ENCODE data around the gene MEIOSIN. TPM values are rescaled to one million over a fixed set of nuclear protein-coding genes. Genes with fewer than 3 reads are reported as not detected.

MEIOSIN gene
- total RNA-seq, 5 donors from 2014 or later (not counting 1 experiment from before 2014, with no cell fraction given) = not detected

DNA sequence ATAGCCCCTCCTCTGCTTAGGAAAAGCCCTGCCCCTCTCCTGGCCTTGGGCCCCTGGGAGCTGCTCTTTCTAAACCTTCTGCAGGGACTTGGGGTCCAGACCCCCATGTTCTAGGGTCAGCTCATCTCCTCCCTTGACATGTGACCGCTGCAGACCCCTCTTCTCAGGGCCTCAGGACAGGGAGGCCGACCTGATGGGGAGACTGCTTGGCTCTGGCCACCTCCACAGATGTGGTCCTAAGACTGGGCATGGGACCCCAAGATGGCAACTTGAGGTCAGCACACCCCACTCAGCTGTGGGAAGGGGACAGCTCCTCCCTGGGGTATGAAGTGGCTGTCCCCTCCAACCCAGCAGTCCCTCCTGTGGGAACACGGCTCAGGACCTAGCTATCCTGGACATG, 39.7 kb downstream of the MEIOSIN start:
- ATAC-seq (replicated peaks in 1 of 4) (no peak), DNase-seq (no peak)
- no peak overlapping the region for H3K4me3 ChIP-seq (ENCODE audit: control insufficient read depth in 1 of 2, extremely low read depth in 1 of 2, low read length in 1 of 2)
- H3K36me3 ChIP-seq (ENCODE audit: control insufficient read depth in 2 of 2, extremely low read depth in 1 of 2, insufficient read depth in 1 of 2, low read length in 1 of 2) = peaks cover 6 to 9% of the 10 kb centered on the region in 2 donors
- POLR2A ChIA-PET = interaction anchor here in 1 of 2 donors (0.6 kb wide), 2 partner anchors 12 to 285 kb away, joined by 4 to 6 read pairs; no protein-coding TSS in a partner anchor
- CTCF ChIA-PET = interaction anchor here (0.5 to 1.0 kb wide), 4 partner anchors 26 to 286 kb away, joined by 3 to 7 read pairs (median 4); no protein-coding TSS in a partner anchor
- H3K4me3 Mint-ChIP-seq = no peak overlapping the region
- H3K27ac ChIP-seq (ENCODE audit: low read length) = no peak overlapping the region
- H3K27me3 ChIP-seq (replicated peaks in 1 of 2; ENCODE audit: control insufficient read depth in 2 of 2, extremely low read depth in 1 of 2, insufficient read depth in 2 of 2, low read length in 1 of 2) = peaks cover 0 to 30% of the 10 kb centered on the region in 2 experiments
- H3K27me3 Mint-ChIP-seq = peaks cover 0 to 5% of the 10 kb centered on the region in 2 donors
- H3K9me3 Mint-ChIP-seq = no peaks in the 10 kb centered on the region
- no peak overlapping the region for H3K27ac Mint-ChIP-seq
- H3K36me3 Mint-ChIP-seq = peaks cover 10% of the 10 kb centered on the region
- H3K9me3 ChIP-seq = no peaks in the 10 kb centered on the region
- H3K4me1 Mint-ChIP-seq = peaks cover 9 to 21% (median 10%) of the 10 kb centered on the region in 3 donors
- peaks cover 2 to 28% of the 10 kb centered on the region in 2 experiments for H3K4me1 ChIP-seq (ENCODE audit: control insufficient read depth in 1 of 2, extremely low read depth in 1 of 2, insufficient read depth in 2 of 2, low read length in 2 of 2)
- WGBS (ENCODE audit: insufficient coverage) = 94% methylated on average over 2 of the region's 3 CpGs

DNA sequence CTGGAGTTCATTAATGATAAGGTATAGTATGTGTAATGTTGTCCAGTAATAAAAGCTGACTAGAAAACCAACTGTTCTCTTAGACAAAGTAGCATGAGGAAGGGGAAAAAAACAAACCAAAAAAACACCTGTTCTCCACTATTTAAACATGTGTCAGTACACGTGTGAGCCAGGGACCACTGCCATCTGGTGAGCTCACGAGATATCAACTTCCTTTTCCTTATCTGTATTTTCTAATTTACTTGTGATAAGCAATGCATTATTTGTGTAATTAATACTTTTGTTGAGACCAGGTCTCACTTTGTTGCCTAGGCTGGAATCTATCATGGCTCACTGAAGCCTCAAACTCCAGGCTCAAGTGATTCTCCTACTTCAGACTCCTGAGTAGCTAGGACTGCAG, 40.1 kb downstream of the MEIOSIN start:
- ATAC-seq (replicated peaks in 1 of 4) (no peak), DNase-seq (no peak)
- H3K9me3 ChIP-seq = no peaks in the 10 kb centered on the region
- ChIA-PET CTCF (interaction anchor here (0.6 to 1.0 kb wide), 3 partner anchors 25 to 92 kb away, joined by 3 to 9 read pairs (median 4); no protein-coding TSS in a partner anchor), POLR2A (interaction anchor here in 1 of 2 donors (0.6 kb wide), 2 partner anchors 12 to 42 kb away, joined by 4 to 6 read pairs; no protein-coding TSS in a partner anchor)
- Mint-ChIP-seq H3K4me3 (no peak overlapping the region), H3K9me3 (no peaks in the 10 kb centered on the region), H3K36me3 (peaks cover 11% of the 10 kb centered on the region), H3K27me3 (peaks cover 0 to 7% of the 10 kb centered on the region in 2 donors), H3K4me1 (peaks cover 10 to 21% (median 11%) of the 10 kb centered on the region in 3 donors), H3K27ac (no peak overlapping the region)
- no CpG with 5 or more reads among the region's 2 CpGs for WGBS (ENCODE audit: insufficient coverage)
- H3K27ac ChIP-seq (ENCODE audit: low read length) = no peak overlapping the region
- H3K4me1 ChIP-seq (ENCODE audit: control insufficient read depth in 1 of 2, extremely low read depth in 1 of 2, insufficient read depth in 2 of 2, low read length in 2 of 2) = peaks cover 2 to 26% of the 10 kb centered on the region in 2 experiments
- peaks cover 0 to 32% of the 10 kb centered on the region in 2 experiments for H3K27me3 ChIP-seq (replicated peaks in 1 of 2; ENCODE audit: control insufficient read depth in 2 of 2, extremely low read depth in 1 of 2, insufficient read depth in 2 of 2, low read length in 1 of 2)
- H3K36me3 ChIP-seq (ENCODE audit: control insufficient read depth in 2 of 2, extremely low read depth in 1 of 2, insufficient read depth in 1 of 2, low read length in 1 of 2) = peaks cover 6 to 9% of the 10 kb centered on the region in 2 donors
- H3K4me3 ChIP-seq (ENCODE audit: control insufficient read depth in 1 of 2, extremely low read depth in 1 of 2, low read length in 1 of 2) = no peak overlapping the region

DNA sequence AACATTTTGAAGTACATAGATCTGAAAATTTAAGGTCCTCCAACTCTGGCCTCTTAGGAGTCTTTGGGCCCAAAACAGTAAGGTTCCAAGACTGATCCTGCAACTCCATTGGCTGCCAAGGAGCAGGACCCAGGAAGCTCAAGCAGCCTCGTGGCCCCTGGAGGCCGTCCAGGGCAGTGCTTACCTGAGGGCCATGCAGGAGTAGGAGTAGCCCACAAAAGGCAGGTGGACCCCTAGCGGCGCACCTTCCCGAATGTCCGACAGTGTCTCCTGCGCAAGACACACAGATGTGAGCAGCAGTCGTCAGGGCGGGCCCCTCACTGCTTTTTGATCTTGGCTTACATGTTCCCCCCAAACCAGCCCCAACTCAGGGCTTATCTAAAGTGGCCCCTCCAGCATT, 41.5 kb downstream of the MEIOSIN start:
- Histone ChIP-seq H3K27me3 (replicated peaks in 1 of 2; ENCODE audit: control insufficient read depth in 2 of 2, extremely low read depth in 1 of 2, insufficient read depth in 2 of 2, low read length in 1 of 2) (peaks cover 0 to 43% of the 10 kb centered on the region in 2 experiments), H3K4me1 (ENCODE audit: control insufficient read depth in 1 of 2, extremely low read depth in 1 of 2, insufficient read depth in 2 of 2, low read length in 2 of 2) (peaks cover 2 to 30% of the 10 kb centered on the region in 2 experiments), H3K4me3 (ENCODE audit: control insufficient read depth in 1 of 2, extremely low read depth in 1 of 2, low read length in 1 of 2) (no peak overlapping the region), H3K36me3 (ENCODE audit: control insufficient read depth in 2 of 2, extremely low read depth in 1 of 2, insufficient read depth in 1 of 2, low read length in 1 of 2) (peaks cover 6 to 9% of the 10 kb centered on the region in 2 donors), H3K27ac (ENCODE audit: low read length) (no peak overlapping the region), H3K9me3 (no peaks in the 10 kb centered on the region)
- ChIA-PET POLR2A (no interaction called here), CTCF (no interaction called here)
- no peak for DNase-seq
- H3K36me3 Mint-ChIP-seq = peaks cover 15% of the 10 kb centered on the region
- peaks cover 8 to 17% of the 10 kb centered on the region in 2 donors for H3K27me3 Mint-ChIP-seq
- no peak overlapping the region for H3K27ac Mint-ChIP-seq
- ATAC-seq (replicated peaks in 1 of 4) = no peak
- 91% methylated on average over 8 of the region's 9 CpGs for WGBS (ENCODE audit: insufficient coverage)
- peaks cover 18 to 29% (median 20%) of the 10 kb centered on the region in 3 donors for H3K4me1 Mint-ChIP-seq
- H3K9me3 Mint-ChIP-seq = no peaks in the 10 kb centered on the region
- H3K4me3 Mint-ChIP-seq = no peak overlapping the region

DNA sequence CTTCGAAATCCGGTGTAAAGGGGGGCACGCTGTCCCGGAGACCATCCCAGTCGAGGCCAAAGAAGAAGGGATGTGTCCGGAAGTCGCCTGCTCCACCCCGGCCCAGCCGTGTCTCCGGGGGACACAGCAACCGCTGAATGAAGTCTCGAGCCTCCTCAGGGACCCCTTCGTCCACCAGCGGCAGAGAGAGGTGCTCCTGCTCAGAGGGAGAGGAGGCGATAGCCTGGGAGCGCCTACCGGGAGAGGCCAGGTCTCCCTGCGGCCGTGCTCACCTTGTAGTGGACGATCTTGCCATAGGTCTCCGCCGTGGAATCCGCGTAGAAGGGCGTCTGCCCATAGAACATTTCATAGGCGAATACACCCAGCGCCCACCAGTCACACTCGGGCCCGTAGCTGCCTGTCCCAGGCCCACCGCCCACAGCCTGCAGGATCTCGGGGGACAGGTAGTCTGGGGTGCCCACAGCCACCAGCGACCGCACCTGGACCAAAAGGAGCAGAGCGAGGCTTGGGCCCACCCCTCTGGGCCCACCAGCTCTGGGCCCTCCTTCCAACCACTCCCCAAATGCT, 44.2 kb downstream of the MEIOSIN start:
- H3K9me3 ChIP-seq = no peaks in the 10 kb centered on the region
- no peak overlapping the region for H3K4me3 ChIP-seq (ENCODE audit: control insufficient read depth in 1 of 2, extremely low read depth in 1 of 2, low read length in 1 of 2)
- Mint-ChIP-seq H3K4me1 (peaks cover 21 to 24% (median 23%) of the 10 kb centered on the region in 3 donors), H3K4me3 (no peak overlapping the region), H3K9me3 (no peaks in the 10 kb centered on the region), H3K27me3 (peaks cover 13 to 28% of the 10 kb centered on the region in 2 donors), H3K27ac (no peak overlapping the region), H3K36me3 (peaks cover 15% of the 10 kb centered on the region)
- no peak for DNase-seq
- peaks cover 6 to 9% of the 10 kb centered on the region in 2 donors for H3K36me3 ChIP-seq (ENCODE audit: control insufficient read depth in 2 of 2, extremely low read depth in 1 of 2, insufficient read depth in 1 of 2, low read length in 1 of 2)
- POLR2A ChIA-PET = no interaction called here
- WGBS (ENCODE audit: insufficient coverage) = 98% methylated on average over 33 of the region's 34 CpGs
- ATAC-seq (replicated peaks in 1 of 4) = no peak
- H3K27ac ChIP-seq (ENCODE audit: low read length) = no peak overlapping the region
- H3K27me3 ChIP-seq (replicated peaks in 1 of 2; ENCODE audit: control insufficient read depth in 2 of 2, extremely low read depth in 1 of 2, insufficient read depth in 2 of 2, low read length in 1 of 2) = peaks cover 0 to 60% of the 10 kb centered on the region in 2 experiments
- H3K4me1 ChIP-seq (ENCODE audit: control insufficient read depth in 1 of 2, extremely low read depth in 1 of 2, insufficient read depth in 2 of 2, low read length in 2 of 2) = peaks cover 0 to 21% of the 10 kb centered on the region in 2 experiments
- CTCF ChIA-PET = no interaction called here

DNA sequence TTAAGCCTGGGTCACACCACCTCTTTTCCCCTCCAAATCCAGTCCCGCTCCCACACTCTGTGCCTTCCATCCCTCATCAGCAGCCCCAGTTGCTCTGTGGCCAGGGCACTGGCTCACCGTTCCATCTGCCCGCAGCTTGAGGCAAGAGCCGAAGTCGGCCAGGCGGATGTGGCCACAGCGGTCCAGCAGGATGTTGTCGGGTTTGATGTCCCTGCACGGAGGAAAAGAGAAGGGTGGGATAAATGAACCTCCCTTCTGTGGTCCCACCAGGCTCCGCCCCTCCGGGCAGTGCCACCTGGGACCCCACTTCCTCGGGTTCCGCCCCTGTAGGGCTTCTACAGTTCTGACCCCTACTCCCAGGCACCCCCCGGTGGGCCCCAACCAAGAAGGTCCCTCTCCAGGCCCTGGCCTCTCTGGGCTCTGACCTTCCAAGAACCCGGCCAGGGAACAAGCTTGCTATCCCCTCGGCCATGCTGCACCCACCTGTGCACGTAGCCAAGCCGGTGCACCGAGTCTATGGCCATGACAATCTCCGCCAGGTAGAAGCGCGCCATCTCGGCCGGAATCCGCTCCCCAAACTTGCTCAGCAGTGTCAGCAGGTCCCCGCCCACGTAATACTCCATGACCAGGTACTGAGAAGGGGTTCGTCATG, 44.9 kb downstream of the MEIOSIN start:
- H3K9me3 ChIP-seq = no peaks in the 10 kb centered on the region
- no peaks in the 10 kb centered on the region for H3K9me3 Mint-ChIP-seq
- peaks cover 6 to 9% of the 10 kb centered on the region in 2 donors for H3K36me3 ChIP-seq (ENCODE audit: control insufficient read depth in 2 of 2, extremely low read depth in 1 of 2, insufficient read depth in 1 of 2, low read length in 1 of 2)
- H3K4me1 ChIP-seq (ENCODE audit: control insufficient read depth in 1 of 2, extremely low read depth in 1 of 2, insufficient read depth in 2 of 2, low read length in 2 of 2) = peaks cover 0 to 21% of the 10 kb centered on the region in 2 experiments
- H3K4me3 ChIP-seq (ENCODE audit: control insufficient read depth in 1 of 2, extremely low read depth in 1 of 2, low read length in 1 of 2) = no peak overlapping the region
- H3K27ac Mint-ChIP-seq = peak overlapping the region in 1 of 2 donors; percentile 52
- CTCF ChIA-PET = no interaction called here
- WGBS (ENCODE audit: insufficient coverage) = 98% methylated on average over 19 of the region's 28 CpGs
- DNase-seq (no peak), ATAC-seq (replicated peaks in 1 of 4) (no peak)
- H3K4me1 Mint-ChIP-seq = peaks cover 21 to 24% (median 23%) of the 10 kb centered on the region in 3 donors
- H3K27ac ChIP-seq (ENCODE audit: low read length) = no peak overlapping the region
- POLR2A ChIA-PET = no interaction called here
- H3K4me3 Mint-ChIP-seq = peak overlapping the region in 2 of 3 donors; percentile 6 to 77
- H3K27me3 Mint-ChIP-seq = peaks cover 13 to 28% of the 10 kb centered on the region in 2 donors
- H3K27me3 ChIP-seq (replicated peaks in 1 of 2; ENCODE audit: control insufficient read depth in 2 of 2, extremely low read depth in 1 of 2, insufficient read depth in 2 of 2, low read length in 1 of 2) = peaks cover 0 to 64% of the 10 kb centered on the region in 2 experiments
- peaks cover 15% of the 10 kb centered on the region for H3K36me3 Mint-ChIP-seq
